Adrenal gland (tissue), 5 donors: ENCODE data around the gene SRSF2.

Source experiments
- POLR2A ChIP-seq, 2 donors: fragments of 450-650 bp; IDR thresholded peaks; one replicate each; pipeline ENCODE4 v1.6.1; 2017; ENCODE audit warnings: antibody characterized with exemption in 2 of 2, mild to moderate bottlenecking in 2 of 2, moderate library complexity in 1 of 2
- TF ChIP-seq, protein P1 (sequence below), 6 experiments: fragments of 450-650 bp in 4 of 6; fragments of 200-600 bp in 2 of 6; sonication (generic) in 1 of 6; IDR thresholded peaks; 1 replicate in 5 of 6; 2 replicates in 1 of 6; pipeline versions ENCODE4 v1.5.1 to v1.8.0; 2016 to 2021; ENCODE audit warnings: antibody characterized with exemption in 6 of 6, mild to moderate bottlenecking in 2 of 6, moderate library complexity in 1 of 6
- donor health status: DM: no; HTN: no; CAD: no.

DNA sequence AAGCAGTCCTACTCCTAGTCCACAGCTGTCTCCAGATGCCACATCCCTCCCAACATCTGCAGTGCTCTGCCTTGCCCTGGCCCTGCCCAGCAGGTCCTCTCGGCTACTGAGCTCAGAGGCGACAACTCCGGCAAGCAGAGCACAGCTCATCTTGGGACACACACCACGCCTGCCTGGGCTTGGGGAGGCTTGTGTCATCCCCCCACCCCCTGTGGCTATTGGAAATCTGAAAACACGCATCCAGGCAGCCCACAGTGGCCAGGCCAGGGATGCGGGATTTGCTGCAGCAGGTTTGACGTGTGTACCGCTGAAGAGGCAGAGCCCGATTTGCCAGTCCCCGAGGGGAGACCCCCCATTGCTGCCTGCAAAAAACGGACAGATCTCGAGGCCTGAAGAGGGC lies 51.8 kb downstream of the SRSF2 start:
- no peak for TF ChIP-seq POLR2A (IDR thresholded peaks at IDR 0.05)
- TF ChIP-seq, protein P1, sequence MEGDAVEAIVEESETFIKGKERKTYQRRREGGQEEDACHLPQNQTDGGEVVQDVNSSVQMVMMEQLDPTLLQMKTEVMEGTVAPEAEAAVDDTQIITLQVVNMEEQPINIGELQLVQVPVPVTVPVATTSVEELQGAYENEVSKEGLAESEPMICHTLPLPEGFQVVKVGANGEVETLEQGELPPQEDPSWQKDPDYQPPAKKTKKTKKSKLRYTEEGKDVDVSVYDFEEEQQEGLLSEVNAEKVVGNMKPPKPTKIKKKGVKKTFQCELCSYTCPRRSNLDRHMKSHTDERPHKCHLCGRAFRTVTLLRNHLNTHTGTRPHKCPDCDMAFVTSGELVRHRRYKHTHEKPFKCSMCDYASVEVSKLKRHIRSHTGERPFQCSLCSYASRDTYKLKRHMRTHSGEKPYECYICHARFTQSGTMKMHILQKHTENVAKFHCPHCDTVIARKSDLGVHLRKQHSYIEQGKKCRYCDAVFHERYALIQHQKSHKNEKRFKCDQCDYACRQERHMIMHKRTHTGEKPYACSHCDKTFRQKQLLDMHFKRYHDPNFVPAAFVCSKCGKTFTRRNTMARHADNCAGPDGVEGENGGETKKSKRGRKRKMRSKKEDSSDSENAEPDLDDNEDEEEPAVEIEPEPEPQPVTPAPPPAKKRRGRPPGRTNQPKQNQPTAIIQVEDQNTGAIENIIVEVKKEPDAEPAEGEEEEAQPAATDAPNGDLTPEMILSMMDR (IDR thresholded peaks at IDR 0.05) = no peak
